HCT116 (cell line): Measurements from ENCODE around the gene DENND2A.

Source experiments
- CEBPB ChIP-seq: IDR thresholded peaks from 2 replicates; pipeline ENCODE4 v1.6.1; 2012; ENCODE audit warnings: low read depth
- POLR2A ChIP-seq: IDR thresholded peaks from 2 replicates; pipeline ENCODE4 v1.7.0; 2011; ENCODE audit warnings: borderline replicate concordance; ENCODE audit not compliant: insufficient read depth, insufficient read length; ENCODE audit errors: extremely low read depth
- TF ChIP-seq, protein P1 (sequence below), 3 experiments: fragments of 200-600 bp in 1 of 3; sonication (generic) in 1 of 3; IDR thresholded peaks in 2 of 3; conservative IDR thresholded peaks in 1 of 3; 2 replicates each; pipeline ENCODE4 v1.5.1; 2012 to 2017; ENCODE audit warnings: low read depth in 2 of 3, low read length in 2 of 3, antibody characterized with exemption in 1 of 3, borderline replicate concordance in 1 of 3, control low read depth in 1 of 3, mild to moderate bottlenecking in 1 of 3, mixed read lengths in 1 of 3, mixed run types in 1 of 3, moderate library complexity in 1 of 3; ENCODE audit not compliant: insufficient read depth in 1 of 3
- TF ChIP-seq, protein P2 (sequence below): IDR thresholded peaks from 2 replicates; pipeline ENCODE4 v1.6.1; 2012
- TF ChIP-seq, protein P3 (sequence below): IDR thresholded peaks from 2 replicates; pipeline ENCODE4 v1.6.1; 2012

DNA sequence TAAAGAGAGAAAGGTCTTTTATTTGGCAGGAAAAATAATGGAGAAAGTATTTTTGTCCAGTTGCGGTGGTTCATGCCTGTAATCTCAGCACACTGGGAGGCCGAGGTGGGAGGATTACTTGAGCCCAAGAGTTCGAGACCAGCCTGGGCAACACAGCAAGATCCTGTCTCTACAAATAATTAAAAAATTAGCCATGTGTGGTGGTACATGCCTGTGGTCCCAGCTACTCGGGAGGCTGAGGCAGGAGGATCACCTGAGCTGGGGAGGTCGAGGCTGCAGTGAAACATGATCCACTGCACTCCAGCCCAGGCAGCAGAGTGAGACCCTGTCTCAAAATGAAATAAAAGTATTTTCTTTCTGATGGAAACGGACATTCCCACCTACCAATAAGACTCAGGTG, 83.5 kb downstream of the DENND2A start:
- TF ChIP-seq, protein P1, sequence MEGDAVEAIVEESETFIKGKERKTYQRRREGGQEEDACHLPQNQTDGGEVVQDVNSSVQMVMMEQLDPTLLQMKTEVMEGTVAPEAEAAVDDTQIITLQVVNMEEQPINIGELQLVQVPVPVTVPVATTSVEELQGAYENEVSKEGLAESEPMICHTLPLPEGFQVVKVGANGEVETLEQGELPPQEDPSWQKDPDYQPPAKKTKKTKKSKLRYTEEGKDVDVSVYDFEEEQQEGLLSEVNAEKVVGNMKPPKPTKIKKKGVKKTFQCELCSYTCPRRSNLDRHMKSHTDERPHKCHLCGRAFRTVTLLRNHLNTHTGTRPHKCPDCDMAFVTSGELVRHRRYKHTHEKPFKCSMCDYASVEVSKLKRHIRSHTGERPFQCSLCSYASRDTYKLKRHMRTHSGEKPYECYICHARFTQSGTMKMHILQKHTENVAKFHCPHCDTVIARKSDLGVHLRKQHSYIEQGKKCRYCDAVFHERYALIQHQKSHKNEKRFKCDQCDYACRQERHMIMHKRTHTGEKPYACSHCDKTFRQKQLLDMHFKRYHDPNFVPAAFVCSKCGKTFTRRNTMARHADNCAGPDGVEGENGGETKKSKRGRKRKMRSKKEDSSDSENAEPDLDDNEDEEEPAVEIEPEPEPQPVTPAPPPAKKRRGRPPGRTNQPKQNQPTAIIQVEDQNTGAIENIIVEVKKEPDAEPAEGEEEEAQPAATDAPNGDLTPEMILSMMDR (IDR thresholded peaks at IDR 0.05 in 2 of 3, conservative IDR thresholded peaks at IDR 0.05 in 1 of 3; ENCODE audit: borderline replicate concordance in 1 of 3, insufficient read depth in 1 of 3, low read depth in 2 of 3, low read length in 2 of 3), result no peak
- TF ChIP-seq, protein P2, sequence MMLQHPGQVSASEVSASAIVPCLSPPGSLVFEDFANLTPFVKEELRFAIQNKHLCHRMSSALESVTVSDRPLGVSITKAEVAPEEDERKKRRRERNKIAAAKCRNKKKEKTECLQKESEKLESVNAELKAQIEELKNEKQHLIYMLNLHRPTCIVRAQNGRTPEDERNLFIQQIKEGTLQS, result no peak
- TF ChIP-seq CEBPB, result no peak
- TF ChIP-seq, protein P3, sequence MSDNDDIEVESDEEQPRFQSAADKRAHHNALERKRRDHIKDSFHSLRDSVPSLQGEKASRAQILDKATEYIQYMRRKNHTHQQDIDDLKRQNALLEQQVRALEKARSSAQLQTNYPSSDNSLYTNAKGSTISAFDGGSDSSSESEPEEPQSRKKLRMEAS, result no peak
- no peak for TF ChIP-seq POLR2A
